ENCODE measurements around the gene KCNMA1. TPM values are rescaled to one million over a fixed set of nuclear protein-coding genes. Genes with fewer than 3 reads are reported as not detected.

The KCNMA1 gene
- total RNA-seq, 1 donor from 2014 or later: 87.6 TPM

DNA sequence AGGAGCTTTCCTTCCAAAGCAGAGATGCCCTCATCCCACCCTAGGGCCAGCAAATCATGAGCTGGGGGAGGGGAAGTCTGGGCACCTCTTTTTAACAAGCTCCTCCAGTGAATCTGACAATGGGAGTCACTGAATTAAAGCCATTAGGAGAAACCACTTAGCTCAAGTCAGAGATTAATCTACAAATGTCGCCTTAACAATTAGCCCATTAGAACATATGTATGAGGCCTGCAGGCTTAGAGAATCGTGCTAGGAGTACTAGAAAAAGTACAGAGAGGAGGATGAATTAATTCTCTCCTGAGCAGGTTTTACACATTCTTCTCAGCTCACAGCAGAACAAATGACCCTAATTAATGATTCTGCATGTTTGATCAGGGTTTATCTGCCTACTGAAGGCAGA lies 381.3 kb downstream of the KCNMA1 start:
- peaks cover 11% of the 10 kb centered on the region for H3K4me1 Mint-ChIP-seq (ENCODE audit: low read depth)
- TF ChIP-seq, protein P1, sequence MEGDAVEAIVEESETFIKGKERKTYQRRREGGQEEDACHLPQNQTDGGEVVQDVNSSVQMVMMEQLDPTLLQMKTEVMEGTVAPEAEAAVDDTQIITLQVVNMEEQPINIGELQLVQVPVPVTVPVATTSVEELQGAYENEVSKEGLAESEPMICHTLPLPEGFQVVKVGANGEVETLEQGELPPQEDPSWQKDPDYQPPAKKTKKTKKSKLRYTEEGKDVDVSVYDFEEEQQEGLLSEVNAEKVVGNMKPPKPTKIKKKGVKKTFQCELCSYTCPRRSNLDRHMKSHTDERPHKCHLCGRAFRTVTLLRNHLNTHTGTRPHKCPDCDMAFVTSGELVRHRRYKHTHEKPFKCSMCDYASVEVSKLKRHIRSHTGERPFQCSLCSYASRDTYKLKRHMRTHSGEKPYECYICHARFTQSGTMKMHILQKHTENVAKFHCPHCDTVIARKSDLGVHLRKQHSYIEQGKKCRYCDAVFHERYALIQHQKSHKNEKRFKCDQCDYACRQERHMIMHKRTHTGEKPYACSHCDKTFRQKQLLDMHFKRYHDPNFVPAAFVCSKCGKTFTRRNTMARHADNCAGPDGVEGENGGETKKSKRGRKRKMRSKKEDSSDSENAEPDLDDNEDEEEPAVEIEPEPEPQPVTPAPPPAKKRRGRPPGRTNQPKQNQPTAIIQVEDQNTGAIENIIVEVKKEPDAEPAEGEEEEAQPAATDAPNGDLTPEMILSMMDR (IDR thresholded peaks at IDR 0.05): no peak
- no peak overlapping the region for H3K4me3 Mint-ChIP-seq (ENCODE audit: unreplicated experiment)
- DNase-seq (ENCODE audit: low spot score): no peak
- no peak overlapping the region for H3K27ac Mint-ChIP-seq (ENCODE audit: unreplicated experiment)
- no peaks in the 10 kb centered on the region for H3K9me3 Mint-ChIP-seq (ENCODE audit: low read depth)
- no peaks in the 10 kb centered on the region for H3K27me3 Mint-ChIP-seq (ENCODE audit: low read depth)
- H3K36me3 Mint-ChIP-seq (ENCODE audit: low read depth): peaks cover 2% of the 10 kb centered on the region

DNA sequence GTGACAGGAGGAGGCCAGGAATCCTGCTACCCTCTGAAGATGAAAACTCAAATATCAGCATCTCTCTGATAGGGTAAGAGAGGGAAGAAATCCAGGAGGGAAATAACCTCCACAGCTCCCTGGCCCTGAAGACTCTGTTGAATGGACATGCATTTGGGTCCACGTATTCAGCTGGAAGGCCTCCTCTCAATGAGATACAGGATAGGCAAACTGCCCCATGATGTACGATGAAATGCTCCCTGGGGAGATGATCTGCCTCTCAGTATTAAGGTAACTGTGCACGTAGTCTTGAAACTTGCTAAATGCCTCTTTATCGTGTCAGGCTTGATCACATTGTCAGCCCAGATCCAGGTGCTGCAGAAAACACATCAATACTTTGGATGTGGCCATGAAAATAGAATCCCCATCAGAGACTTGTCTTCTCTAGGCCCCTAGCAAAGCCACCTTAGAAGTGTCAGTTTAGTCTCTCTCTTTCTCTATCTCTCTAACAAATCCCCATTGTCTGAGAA lies 384.0 kb downstream of the KCNMA1 start:
- Mint-ChIP-seq H3K4me3 (ENCODE audit: unreplicated experiment) (no peak overlapping the region), H3K9me3 (ENCODE audit: low read depth) (no peaks in the 10 kb centered on the region), H3K4me1 (ENCODE audit: low read depth) (peaks cover 24% of the 10 kb centered on the region), H3K36me3 (ENCODE audit: low read depth) (peaks cover 4% of the 10 kb centered on the region), H3K27me3 (ENCODE audit: low read depth) (no peaks in the 10 kb centered on the region), H3K27ac (ENCODE audit: unreplicated experiment) (no peak overlapping the region)
- TF ChIP-seq, protein P1 (IDR thresholded peaks at IDR 0.05): no peak
- no peak for DNase-seq (ENCODE audit: low spot score)

DNA sequence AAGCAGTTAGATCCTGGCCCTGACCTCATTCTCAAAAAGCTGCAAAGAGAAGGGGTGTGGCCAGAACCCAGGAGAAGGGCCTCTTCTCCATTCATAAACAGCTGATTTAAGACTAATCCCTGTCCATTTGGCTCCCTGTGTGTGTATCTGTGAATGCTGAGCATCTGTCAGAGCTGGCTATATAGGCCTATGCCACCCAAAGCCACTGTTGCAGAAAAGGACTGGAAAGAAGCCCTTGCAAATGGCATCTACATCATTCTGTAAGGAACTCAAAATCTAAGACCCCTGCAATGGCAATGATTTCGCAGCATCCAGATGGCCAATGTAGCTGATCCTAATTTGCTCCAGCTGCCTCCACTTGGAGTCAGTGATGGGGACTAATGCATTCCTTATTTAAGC lies 384.5 kb downstream of the KCNMA1 start:
- no peak overlapping the region for H3K27ac Mint-ChIP-seq (ENCODE audit: unreplicated experiment)
- no peaks in the 10 kb centered on the region for H3K27me3 Mint-ChIP-seq (ENCODE audit: low read depth)
- no peak overlapping the region for H3K4me3 Mint-ChIP-seq (ENCODE audit: unreplicated experiment)
- TF ChIP-seq, protein P1 (IDR thresholded peaks at IDR 0.05): no peak
- no peaks in the 10 kb centered on the region for H3K9me3 Mint-ChIP-seq (ENCODE audit: low read depth)
- DNase-seq (ENCODE audit: low spot score): no peak
- peaks cover 4% of the 10 kb centered on the region for H3K36me3 Mint-ChIP-seq (ENCODE audit: low read depth)
- H3K4me1 Mint-ChIP-seq (ENCODE audit: low read depth): peaks cover 24% of the 10 kb centered on the region

DNA sequence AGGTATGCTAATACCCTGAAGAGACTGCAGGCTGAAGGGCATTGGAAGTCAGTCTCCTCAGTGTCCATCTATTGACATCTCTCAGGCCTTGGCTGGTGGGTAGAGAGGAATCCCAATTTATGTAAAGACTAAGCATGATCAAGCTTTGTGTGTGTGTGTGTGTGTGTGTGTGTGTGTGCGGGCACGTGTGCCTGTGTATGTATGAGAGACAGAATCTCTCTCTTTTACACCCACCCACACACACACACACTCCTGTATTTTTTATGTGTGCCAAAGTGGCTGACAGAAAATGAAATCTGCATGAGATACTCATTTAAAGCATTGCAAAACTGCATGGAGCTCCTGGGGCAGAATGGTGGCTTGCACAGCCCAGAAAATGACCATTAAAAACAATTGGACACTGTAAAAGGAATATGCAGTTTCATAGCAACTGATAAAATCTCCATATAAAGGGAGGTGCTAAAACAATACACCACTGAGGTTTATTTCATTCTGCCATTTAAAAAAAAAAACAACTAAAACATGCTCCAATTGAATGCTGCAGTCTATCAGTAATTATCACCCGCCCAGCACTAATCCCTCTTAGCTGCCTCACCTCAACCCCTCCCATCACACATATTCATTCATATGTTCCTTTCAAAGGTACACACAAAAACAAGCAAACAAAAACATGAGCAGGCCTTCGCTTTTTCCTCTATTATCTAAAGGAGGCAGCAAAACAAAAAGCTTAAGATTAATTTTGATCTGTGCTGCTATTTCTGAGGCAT lies 385.0 kb downstream of the KCNMA1 start:
- no peaks in the 10 kb centered on the region for H3K27me3 Mint-ChIP-seq (ENCODE audit: low read depth)
- TF ChIP-seq, protein P1 (IDR thresholded peaks at IDR 0.05): no peak
- H3K36me3 Mint-ChIP-seq (ENCODE audit: low read depth): peaks cover 2% of the 10 kb centered on the region
- H3K4me1 Mint-ChIP-seq (ENCODE audit: low read depth): peaks cover 26% of the 10 kb centered on the region
- H3K4me3 Mint-ChIP-seq (ENCODE audit: unreplicated experiment): no peak overlapping the region
- DNase-seq (ENCODE audit: low spot score): no peak
- H3K27ac Mint-ChIP-seq (ENCODE audit: unreplicated experiment): no peak overlapping the region
- no peaks in the 10 kb centered on the region for H3K9me3 Mint-ChIP-seq (ENCODE audit: low read depth)

DNA sequence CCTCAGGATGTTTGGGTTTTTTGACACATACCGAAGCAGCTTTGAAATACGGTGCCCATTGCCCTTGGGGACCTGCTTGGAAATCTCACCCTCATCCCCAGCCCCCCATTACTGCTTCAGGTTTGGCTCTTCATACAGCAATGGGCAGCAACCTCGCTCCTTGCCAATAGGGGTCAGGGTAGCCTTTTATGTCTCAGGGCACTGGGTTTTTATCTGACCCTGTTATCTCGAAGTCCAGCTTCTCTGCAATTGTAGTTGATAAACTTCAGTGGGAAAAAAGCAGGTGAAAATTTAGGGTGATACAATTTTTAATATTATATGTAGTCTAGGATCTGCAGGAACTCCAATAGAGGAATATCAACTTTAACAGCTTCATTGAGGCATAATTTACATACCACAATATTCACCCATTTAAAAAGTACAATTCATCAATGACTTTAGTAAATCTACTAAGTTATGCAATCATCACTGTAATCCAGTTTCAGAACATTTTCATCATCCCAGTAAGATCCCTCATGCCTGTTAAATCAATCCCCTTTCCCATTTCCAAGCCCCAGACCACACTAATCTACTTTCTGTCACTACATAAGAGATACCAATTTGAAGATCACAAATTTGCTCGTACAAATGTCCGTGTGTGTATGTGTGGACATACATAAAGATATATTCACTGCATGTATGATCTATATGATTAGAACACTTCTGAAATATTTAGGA lies 386.2 kb downstream of the KCNMA1 start:
- Mint-ChIP-seq H3K4me3 (ENCODE audit: unreplicated experiment) (no peak overlapping the region), H3K27me3 (ENCODE audit: low read depth) (no peaks in the 10 kb centered on the region), H3K36me3 (ENCODE audit: low read depth) (peaks cover 2% of the 10 kb centered on the region), H3K27ac (ENCODE audit: unreplicated experiment) (no peak overlapping the region), H3K4me1 (ENCODE audit: low read depth) (peaks cover 36% of the 10 kb centered on the region), H3K9me3 (ENCODE audit: low read depth) (no peaks in the 10 kb centered on the region)
- no peak for DNase-seq (ENCODE audit: low spot score)
- TF ChIP-seq, protein P1 (IDR thresholded peaks at IDR 0.05): peak; percentile 82

All from chondrocyte (in vitro differentiated cells).